GM12892 (cell line): ENCODE results near the gene CLEC16A.

Experiments
- POLR2A ChIP-seq: IDR thresholded peaks from 2 replicates; pipeline ENCODE4 v1.6.1; 2011; ENCODE audit warnings: low read depth, low read length, control low read depth
- POLR2AphosphoS5 ChIP-seq: IDR thresholded peaks from 2 replicates; pipeline ENCODE4 v1.6.1; 2011; ENCODE audit warnings: low read depth, low read length, control low read depth
- TAF1 ChIP-seq: IDR thresholded peaks from 2 replicates; pipeline ENCODE4 v1.6.1; 2011; ENCODE audit warnings: low read depth, mild to moderate bottlenecking, control low read depth, low read length, borderline replicate concordance

- TF ChIP-seq POLR2A (no peak), POLR2AphosphoS5 (no peak), TAF1 (no peak)
Measured at GRCh38 chr16:10999300-10999699, 54.9 kb downstream of the CLEC16A start.
